ENCODE results near the gene NEK9.

Gene NEK9

GRCh38 chr14:75050852-75051555 lies 75.8 kb downstream of the NEK9 start, which contains the start of gene MLH3:
MLH3 (minus strand) TSS chr14:75051467; CDS start chr14:75049655, 1,812 bp downstream.
- no peak for TF ChIP-seq CTCF (IDR thresholded peaks at IDR 0.05)

GRCh38 chr14:75049731-75050201 lies 77.1 kb downstream of the NEK9 start:
- no peak for TF ChIP-seq CTCF (IDR thresholded peaks at IDR 0.05)

GRCh38 chr14:75049136-75049535 lies 77.7 kb downstream of the NEK9 start:
- no peak for TF ChIP-seq CTCF (IDR thresholded peaks at IDR 0.05)

- no peak for TF ChIP-seq CTCF (IDR thresholded peaks at IDR 0.05)
Measured at GRCh38 chr14:75048101-75048500, 78.7 kb downstream of the NEK9 start.

GRCh38 chr14:75047506-75047905 lies 79.3 kb downstream of the NEK9 start:
- TF ChIP-seq CTCF (IDR thresholded peaks at IDR 0.05): no peak

GRCh38 chr14:75046899-75047298 lies 79.9 kb downstream of the NEK9 start:
- TF ChIP-seq CTCF (IDR thresholded peaks at IDR 0.05): no peak

GRCh38 chr14:75046275-75046674 lies 80.6 kb downstream of the NEK9 start:
- no peak for TF ChIP-seq CTCF (IDR thresholded peaks at IDR 0.05)

Data from LNCAP (cell line).